ENCODE results near the gene CDCP1.

Gene CDCP1

DNA sequence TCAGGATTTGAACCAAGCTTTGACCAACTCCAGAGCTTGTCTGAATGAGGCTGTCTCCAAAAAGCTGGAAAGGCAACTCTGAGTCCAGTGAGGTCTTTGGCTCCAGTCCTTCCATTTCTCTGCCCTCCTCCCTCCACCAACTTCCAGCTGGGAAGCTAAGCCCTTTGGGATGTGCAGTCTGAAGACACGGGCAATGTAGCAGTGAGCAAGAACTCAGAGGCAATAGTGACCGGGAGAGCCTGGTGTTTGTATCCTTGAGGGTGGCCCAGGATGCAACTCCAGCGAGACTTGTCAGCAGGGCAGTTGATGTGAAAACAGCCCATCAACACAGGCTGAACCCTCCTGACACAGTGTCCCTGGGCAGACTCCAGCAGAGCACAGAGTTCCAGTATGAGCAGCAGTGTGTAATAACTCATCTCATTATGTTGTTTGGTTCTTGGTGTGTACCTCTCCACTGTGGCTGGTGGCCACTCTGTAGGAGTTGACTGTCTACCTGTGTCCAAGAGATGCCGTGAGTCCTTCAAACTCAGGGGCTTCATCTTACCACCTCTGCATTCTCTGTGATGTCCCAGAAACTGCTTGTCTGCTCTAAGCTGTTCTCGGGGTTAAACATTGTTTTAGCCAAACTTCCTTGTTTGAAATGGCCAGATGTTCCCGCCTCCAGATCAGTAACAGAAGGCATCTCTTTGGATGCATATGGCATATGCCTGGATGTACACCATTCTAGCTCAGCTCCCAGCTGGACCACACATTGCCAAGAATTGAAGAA lies 6.6 kb downstream of the CDCP1 start:
- DNase-seq (ENCODE audit: low read depth in 2 of 2): no peak

DNA sequence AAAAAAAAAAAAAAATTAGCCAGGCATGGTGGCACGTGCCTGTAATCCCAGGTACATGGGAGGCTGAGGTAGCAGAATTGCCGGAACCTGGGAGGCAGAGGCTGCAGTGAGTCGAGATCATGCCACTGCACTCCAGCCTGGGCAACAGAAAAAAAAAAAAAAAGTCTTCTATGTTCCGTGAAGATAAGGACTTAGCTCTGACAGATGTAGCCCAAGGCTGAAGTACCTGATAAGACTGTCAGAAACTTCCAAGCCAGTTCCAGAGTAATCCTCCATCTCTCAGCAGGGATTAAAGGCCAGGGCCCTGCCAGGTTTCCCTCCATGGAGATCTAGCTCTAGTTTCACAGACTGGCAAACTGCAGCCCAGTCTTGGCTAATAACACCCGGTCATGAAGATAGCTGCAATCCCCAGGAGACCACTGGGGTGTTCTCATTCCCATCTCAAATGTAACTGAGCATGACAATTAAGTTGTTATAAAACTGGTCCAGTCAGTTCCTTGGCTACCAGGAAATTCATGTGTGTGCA lies 8.5 kb downstream of the CDCP1 start:
- no peak for DNase-seq (ENCODE audit: low read depth in 2 of 2)

DNA sequence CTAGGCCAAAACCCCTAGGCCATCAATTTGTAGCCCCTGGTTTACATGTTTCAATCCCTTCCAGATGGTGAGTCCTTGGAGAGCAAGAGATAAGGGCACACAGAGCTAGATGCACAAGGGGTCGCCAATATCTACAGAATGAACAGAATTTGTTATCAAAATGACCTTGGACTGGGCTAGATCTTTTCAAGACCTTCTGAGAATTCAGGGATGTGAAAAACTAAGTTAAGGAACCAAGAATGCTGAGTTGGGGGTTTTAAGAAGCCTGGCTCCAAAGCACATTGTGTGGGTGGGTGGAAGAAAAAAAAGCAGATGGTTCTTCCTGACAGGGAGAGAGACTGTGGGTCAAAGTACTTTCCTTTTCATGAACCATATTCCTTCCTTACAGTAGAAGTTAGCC lies 10.2 kb downstream of the CDCP1 start:
- DNase-seq (ENCODE audit: low read depth in 2 of 2): no peak

DNA sequence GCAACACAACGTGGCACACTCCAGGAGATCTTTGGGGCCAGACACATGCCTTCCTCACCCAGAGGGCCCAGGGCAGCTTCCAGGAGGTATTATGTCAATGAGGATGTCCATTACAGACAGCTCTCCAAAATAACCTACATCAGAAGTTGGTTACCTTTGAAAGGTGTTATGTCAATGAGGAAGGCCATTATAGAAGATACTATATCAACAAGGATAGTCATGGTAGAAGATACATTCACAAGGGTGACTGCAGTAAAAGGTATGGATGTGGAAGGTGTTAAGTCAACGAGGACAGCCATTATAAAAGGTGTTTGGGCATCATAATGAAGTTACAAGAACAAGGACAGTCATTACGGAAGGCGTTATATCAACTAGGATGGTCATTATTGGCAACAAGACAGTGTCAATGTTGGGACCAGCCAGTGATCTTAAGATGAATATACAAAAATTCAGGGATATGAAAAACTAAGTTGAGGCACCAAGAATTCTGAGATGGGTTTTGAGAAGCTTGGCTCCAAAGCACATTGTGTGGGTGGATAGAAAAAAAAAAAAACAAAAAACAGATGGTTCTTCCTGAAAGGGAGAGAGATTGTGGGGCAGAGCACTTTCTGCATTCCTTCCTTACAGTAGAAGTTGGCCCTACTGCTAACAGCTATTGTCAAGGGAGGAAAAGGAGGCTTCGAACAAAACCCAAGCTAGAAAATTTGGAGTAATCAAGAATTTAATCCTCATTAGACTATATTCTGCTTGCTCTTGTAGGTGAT lies 11.2 kb downstream of the CDCP1 start:
- no peak for DNase-seq (ENCODE audit: low read depth in 2 of 2)

DNA sequence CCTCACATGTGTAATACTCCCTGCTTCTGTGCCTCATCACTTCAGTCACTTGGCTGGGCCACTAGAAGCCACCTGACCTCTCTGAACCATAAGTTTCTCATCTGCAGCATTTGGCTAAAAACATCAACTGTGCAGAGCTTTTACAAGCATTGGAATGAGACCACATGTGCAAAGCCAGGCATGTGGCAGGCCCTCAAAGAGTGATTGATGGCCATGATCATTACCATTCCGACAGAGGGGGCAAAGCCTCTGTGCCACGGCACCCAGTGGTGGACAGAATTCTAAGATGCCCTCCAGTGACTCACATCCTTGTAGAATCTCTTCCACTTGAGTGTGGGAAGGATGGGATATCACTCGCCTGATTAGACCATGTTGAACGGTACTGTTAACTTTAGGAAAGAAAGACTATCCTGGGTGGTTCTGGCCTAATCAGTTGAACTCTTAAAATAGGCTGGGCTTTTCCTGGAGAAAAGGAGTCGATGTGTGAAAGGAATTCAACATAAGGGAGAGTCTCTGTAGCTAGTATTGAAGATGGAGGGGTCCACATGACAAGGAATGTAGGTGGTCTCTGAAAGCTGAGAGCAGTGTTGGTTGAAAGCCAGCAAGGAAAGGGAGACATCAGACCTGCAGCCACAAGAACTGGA lies 13.5 kb downstream of the CDCP1 start:
- no peak for DNase-seq (ENCODE audit: low read depth in 2 of 2)

DNA sequence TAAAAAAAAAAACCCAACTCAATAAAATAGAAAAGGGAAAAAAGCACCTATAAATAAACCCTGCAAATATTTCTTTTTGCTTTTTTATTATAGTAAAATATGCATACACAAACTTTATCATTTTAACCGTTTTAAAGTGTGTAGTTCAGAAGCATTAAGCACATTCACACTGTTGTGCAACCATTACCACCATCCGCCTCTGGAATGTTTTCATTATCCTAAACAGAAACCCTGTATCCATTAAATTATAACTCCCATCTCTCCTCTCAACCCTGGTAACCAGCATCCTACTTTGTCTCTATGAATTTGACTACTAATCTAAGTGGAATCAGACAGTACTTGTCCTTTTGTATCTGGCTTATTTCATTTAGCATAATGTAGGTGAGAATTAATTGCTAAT lies 15.0 kb downstream of the CDCP1 start:
- DNase-seq (ENCODE audit: low read depth in 2 of 2): no peak

DNA sequence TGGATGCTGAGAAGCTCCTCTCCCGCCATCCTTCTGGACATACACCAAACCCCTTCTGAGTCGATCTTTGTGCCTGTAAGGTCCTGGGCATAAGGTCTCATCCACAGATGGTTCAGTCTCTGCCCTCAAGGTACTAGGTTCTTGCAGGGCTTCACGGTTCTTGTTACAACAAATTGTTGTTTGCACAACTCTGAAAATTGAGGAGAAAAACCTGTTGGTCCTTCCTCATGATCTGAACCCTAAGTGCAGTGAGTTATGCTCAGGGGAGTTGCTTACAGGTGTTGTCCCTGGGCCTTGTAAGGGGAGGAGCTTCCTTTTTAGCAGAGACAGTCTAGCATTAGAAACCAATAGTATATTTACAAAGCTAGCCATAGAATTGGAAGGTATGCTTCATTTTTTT lies 15.7 kb downstream of the CDCP1 start:
- DNase-seq (ENCODE audit: low read depth in 2 of 2): no peak

DNA sequence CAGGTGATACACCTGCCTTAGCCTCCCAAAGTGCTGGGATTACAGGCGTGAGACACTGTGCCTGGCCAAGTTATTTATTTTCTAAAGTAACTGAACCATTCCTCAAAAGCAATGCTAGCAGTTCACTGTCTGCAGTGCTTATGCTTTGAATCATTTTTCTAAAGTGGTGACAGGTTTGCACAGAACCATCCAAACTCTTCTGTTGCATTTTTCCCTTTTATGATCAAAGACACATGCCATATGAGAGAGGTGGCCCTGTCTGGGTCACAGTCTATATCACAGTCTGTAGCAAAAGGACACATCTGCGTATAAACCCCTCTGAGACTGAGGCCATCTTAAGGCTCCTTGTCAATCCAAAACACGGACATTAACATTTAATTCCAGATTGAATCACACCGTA lies 17.2 kb downstream of the CDCP1 start:
- no peak for DNase-seq (ENCODE audit: low read depth in 2 of 2)

DNA sequence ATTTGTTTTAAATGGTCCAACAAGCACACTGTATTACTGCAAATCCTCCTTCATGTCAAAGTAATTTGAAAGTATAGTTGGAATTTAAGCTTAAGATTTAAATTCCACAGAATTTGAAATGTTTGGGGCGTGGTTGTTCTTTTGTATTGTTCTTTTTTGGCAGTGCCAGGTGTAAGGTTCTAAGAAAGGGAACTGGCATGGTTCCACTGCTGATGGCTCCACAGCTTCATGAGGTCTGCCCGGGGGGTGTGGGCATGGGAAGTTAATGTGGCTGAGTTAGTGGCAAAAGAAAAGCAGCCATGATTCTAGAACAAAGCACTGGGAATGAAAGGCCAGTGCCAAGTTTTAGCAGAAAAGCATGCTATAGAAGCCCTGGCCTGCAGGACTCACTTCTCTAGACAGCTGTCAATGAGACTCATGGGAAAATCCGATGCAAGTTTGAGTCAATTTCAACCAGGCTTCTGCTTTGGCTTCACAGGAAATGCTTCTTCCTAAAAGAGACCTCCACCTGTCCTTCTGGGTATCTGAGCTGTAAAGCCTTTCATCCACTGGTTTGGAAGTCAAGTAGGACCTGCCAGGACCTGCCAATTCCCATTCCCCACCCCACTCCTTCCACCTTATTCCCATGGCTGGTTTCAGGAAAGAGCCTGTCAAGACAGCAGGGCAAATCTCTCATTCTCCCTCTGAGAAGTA lies 18.9 kb downstream of the CDCP1 start:
- no peak for DNase-seq (ENCODE audit: low read depth in 2 of 2)

DNA sequence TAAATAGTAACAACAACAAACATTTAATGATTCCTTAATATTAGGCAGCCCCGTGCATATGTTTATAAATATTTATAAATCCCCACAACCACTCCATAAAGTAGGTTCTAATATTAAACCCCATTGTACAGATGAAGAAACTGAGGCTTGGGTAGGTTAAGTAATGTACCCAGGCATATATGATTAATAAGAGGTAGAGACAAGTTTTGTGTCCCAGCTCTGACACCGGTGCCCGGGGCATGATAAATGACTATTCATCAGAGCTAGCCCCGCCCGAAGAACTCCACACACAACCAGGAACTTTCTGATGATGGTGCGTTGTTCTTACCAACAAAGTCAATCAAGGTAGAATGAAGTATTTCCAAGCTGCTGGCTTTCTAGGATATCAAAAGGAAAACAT lies 19.4 kb downstream of the CDCP1 start:
- no peak for DNase-seq (ENCODE audit: low read depth in 2 of 2)

DNA sequence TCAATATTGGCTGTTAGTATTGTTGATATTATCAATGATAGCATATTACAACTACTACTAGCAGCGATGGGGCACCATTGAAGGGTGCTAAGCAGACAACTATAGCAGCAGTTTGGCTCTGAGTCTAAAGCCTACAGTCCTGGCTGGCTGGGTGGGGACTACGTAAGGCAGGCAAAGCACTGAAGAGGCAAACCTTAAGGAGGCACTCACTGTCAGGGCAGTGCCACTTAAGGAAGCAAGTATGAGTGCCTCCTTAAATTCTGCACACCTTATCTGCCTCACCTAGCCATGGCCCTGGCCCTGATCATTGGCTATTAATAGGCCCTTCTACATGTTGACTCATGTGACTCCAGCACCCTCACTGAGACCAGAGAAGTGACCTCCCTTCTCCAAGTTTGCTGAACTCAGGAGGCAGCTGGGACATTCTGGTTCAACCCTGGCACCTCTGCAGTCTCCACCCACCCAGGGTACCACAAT lies 20.6 kb downstream of the CDCP1 start:
- no peak for DNase-seq (ENCODE audit: low read depth in 2 of 2)

DNA sequence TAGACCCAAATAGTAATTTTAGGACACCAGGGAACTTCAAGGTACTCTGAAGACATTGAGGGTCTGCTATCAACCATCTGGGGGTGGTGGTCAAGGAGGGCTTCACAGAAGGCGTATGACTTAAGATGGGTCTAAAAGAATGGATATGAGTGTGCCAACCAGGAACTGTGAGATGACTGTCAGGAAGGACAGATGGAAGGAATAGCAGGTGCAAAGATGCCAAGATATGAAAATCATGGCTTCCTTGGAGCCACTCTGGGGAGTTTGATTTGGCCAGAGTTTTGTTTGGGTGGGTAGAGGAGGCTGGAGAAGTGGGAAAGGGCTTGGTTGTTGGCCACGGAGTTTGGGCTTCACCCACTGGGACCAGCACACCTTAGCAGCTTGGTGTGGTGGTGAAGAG lies 21.2 kb downstream of the CDCP1 start:
- no peak for DNase-seq (ENCODE audit: low read depth in 2 of 2)

DNA sequence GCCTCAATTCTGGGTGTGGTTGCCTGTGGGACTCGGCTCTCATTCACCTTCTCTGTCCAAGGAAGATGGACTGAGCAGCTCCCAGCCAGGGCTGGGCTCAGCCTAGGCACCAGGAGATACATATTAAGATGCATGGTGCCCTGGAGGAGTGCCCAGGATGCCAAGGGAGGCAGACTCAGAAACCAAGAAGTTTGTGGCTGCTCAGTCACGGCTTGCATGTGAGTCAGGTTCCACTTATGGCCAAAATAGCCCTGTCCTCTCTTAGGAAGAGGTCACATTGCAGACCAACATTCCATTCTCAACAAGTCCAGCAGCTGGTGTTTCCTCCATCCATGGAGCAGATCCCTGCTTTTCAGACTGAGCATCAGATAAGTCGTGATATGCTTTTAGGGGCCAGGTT lies 21.8 kb downstream of the CDCP1 start:
- no peak for DNase-seq (ENCODE audit: low read depth in 2 of 2)

DNA sequence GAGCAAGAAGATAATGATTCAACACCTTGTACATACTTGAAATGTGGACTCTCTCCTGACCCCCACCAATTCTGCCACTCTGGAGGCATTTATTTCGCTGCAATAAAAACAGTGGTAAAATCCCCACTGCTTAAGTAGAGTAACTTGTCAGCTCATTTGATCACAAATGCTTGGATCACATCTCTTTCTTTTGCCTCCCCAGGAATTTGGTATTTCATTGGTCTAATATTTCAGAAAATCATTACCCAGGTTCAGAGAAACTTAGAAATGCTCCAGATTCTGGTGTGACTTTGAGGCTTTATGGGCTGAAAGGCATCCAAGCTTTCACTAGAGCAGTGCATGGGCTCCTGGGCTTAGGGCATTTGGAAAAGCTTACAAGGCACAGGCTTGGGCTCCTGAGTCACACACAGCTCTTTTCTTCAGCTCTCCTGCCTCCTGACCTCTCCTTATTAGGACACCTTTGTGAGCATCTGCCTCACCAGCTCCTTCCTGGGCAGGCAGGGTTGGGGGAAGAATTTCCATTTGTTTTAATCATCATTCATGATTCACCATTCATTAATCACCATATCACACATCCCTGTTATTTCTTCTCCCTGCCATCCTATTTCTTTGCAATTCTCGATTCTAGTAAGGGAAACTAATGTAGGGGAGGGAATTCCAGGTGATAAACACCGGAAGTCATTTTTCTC lies 22.5 kb downstream of the CDCP1 start:
- DNase-seq (ENCODE audit: low read depth in 2 of 2): no peak

DNA sequence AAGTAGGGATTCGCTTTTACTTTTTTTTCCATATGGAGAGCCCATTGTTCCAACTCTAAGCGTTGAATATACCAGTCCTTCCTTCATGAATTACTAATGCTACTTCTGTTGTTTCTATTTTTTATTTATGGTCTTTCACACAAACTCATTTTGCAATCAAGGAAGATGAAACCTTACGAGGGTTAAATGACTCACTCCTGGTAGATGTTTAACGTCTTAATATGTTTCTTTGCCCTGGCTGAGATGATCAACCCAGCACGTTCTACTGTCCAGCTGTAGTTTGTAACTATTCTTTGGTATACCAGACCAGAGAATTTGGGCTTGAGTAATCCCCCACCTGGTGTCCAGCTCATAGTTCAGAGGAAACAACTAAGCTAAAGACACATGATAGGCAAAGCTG lies 23.1 kb downstream of the CDCP1 start:
- no peak for DNase-seq (ENCODE audit: low read depth in 2 of 2)

DNA sequence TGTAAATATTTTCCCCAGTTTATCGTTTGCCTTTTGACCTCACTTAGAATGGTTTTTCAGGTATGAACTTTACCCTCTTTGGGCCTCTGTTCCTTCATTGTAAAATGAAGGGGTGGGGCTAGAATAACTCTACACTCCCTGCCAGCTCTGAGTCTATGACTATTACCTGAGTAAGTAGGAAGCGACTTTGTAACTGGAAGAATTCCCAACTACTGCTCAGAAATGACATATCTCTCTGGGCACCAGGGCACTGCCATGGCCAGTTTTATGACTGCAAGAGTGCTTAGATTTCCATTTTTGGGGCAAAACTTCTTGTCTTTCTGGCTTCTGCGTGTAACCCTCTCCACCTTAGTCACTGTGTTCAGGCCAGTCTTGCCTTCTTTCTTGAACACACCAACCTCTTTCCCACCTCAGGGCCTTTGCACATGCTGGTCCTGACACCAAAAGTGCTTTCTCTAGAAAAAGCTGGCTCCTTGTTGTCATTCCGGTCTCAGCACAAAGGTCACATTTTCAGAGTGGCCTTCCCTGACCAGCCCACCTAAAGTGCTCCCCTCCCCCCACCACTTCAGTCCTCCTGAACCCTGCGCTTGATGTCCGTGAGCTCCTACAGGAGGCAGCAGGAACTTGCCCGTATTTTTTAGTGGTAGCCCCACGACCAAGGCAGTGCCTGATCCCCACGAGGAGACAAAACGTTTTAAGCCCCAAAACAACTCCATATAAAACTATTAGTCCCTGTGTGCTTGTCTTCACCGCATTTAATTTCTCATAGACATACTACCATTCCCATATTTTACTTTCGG lies 25.6 kb downstream of the CDCP1 start:
- DNase-seq (ENCODE audit: low read depth in 2 of 2): no peak

DNA sequence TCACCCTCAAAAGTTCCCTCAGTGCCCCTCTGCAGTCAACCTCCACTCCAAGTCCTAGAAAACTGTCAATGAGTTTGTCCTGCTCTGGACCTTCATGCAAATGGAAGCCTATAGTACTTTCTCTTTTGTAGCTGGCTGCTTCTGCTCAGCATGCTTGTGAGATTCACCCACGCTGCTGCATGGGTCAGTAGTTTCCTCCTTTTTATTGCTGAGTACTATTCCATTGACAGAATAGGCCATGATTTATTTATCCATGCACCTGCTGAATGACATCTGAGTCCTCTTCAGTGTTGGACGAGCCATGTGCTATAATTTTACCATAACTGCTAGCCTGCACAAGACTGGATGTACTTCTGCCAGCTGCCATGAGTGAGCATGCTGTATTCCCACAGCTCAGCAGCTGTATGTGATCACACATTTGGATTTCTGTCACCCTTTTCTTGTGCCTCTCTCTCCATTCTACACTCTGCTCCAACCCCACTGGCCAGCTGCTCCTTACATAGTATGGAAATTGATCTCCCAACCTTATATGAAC lies 26.3 kb downstream of the CDCP1 start:
- no peak for DNase-seq (ENCODE audit: low read depth in 2 of 2)

DNA sequence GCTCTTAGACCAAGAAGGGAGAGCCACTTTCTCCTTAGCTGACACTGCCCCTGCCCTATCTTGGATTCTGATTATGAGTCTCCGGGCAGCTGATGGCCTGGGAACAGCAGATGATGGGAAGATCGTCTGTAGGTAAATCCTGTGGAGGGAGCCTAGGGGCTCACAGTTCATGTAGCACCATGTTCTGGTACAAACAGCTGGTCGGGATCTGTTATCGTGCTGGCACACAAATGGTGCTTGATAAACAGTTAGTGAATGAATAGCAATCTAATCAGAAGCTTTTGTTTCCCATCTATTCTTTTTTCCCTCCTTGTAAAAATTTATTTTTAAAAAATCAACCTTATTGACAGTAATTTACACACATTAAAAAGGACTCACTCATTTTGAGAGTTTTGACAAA lies 26.8 kb downstream of the CDCP1 start:
- DNase-seq (ENCODE audit: low read depth in 2 of 2): no peak

DNA sequence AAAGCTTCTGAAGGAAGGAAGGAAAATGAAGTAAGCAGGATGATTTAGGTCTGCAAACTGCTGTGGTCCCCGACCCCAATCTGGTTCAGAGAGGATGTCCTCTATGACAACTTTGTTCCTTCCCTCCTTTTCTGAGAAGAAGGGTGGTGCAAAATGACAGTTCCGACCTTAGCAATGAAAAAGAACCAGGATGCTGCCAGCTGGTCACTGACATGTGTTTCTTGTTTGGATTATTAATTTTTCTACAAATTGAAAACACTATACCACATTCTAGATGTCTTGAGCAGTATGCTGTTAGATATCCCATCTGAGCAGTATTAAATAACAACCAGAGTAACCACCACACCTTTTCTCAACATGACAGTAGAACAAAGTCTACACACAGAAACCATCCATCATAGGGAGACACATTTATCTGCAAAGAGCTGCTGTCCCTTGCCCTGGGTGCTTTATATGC lies 27.5 kb downstream of the CDCP1 start:
- no peak for DNase-seq (ENCODE audit: low read depth in 2 of 2)

DNA sequence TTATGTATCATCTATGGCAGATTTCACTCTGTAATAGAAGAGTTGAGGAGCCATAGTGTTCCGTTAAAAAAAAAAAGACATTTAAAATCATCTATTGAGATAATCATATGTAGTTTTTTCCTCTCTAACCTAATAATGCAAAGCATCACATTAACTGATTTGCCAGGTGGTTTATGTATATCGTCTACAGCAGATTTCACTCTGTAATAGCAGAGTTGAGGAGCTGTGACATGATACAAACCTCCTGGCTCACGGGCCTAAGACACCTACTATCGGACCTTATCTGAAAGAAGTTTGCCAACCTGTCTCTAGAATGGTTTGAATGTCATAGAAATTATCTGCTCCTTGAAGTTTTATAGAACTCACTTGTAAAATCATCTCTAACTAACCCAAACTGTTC lies 29.8 kb downstream of the CDCP1 start:
- no peak for DNase-seq (ENCODE audit: low read depth in 2 of 2)

Measured in stimulated activated CD8-positive, alpha-beta memory T cell treated with anti-CD3 and anti-CD28 coated beads, Interleukin-2, amount 100 ng/mL, for 48 hours (primary cell).